HG02610 (cell line): ENCODE measurements around the gene HACL1.

ENCODE experiments used
- ATAC-seq: cut with Tn5 transposase; IDR thresholded peaks from one replicate; pipeline ENCODE4 v1.9.1; 2021; ENCODE audit warnings: mild to moderate bottlenecking, moderate library complexity; ENCODE audit not compliant: unreplicated experiment

Gene HACL1

GRCh38 chr3:15528854-15529537 lies 72.4 kb downstream of the HACL1 start:
- no peak for ATAC-seq

- ATAC-seq, result no peak
Observed at GRCh38 chr3:15527031-15527459, 74.3 kb downstream of the HACL1 start.

GRCh38 chr3:15525790-15526189 lies 75.6 kb downstream of the HACL1 start:
- no peak for ATAC-seq

- ATAC-seq, result no peak
Observed at GRCh38 chr3:15523660-15524417, 77.5 kb downstream of the HACL1 start.

GRCh38 chr3:15522016-15522415 lies 79.4 kb downstream of the HACL1 start:
- ATAC-seq, result no peak

GRCh38 chr3:15521573-15521965 lies 79.8 kb downstream of the HACL1 start, which contains the start of gene COLQ:
COLQ (minus strand) TSS chr3:15521706; CDS start chr3:15521625, 81 bp downstream.
- no peak for ATAC-seq

GRCh38 chr3:15520804-15521572 lies 80.4 kb downstream of the HACL1 start:
- ATAC-seq, result no peak

- ATAC-seq, result no peak
Observed at GRCh38 chr3:15520185-15520584, 81.2 kb downstream of the HACL1 start.

GRCh38 chr3:15519096-15519495 lies 82.3 kb downstream of the HACL1 start:
- no peak for ATAC-seq

GRCh38 chr3:15514663-15515340 lies 86.6 kb downstream of the HACL1 start:
- ATAC-seq, result no peak

GRCh38 chr3:15513810-15514662 lies 87.3 kb downstream of the HACL1 start:
- peak; percentile 80 for ATAC-seq

GRCh38 chr3:15513116-15513515 lies 88.3 kb downstream of the HACL1 start:
- ATAC-seq, result no peak

GRCh38 chr3:15512166-15512565 lies 89.2 kb downstream of the HACL1 start:
- ATAC-seq, result no peak

GRCh38 chr3:15511156-15511555 lies 90.2 kb downstream of the HACL1 start:
- no peak for ATAC-seq
